NT2/D1 (cell line): ENCODE measurements around the gene HSPB8.
"Not testable (repeated sequence)": the region's sequence is repeated elsewhere in the genome, so short reads cannot be mapped to it uniquely, and the experiment has no call there.

ENCODE experiments used
- SUZ12 ChIP-seq: IDR thresholded peaks from 2 replicates; pipeline ENCODE4 v1.6.1; 2011; ENCODE audit not compliant: insufficient read length, insufficient read depth; ENCODE audit errors: extremely low read depth
- YY1 ChIP-seq: IDR thresholded peaks from 2 replicates; pipeline ENCODE4 v1.6.1; 2011; ENCODE audit not compliant: insufficient read length, insufficient read depth
- ZNF274 ChIP-seq: IDR thresholded peaks from 2 replicates; pipeline ENCODE4 v1.6.1; 2011; ENCODE audit warnings: mild to moderate bottlenecking, low read depth, low read length

DNA sequence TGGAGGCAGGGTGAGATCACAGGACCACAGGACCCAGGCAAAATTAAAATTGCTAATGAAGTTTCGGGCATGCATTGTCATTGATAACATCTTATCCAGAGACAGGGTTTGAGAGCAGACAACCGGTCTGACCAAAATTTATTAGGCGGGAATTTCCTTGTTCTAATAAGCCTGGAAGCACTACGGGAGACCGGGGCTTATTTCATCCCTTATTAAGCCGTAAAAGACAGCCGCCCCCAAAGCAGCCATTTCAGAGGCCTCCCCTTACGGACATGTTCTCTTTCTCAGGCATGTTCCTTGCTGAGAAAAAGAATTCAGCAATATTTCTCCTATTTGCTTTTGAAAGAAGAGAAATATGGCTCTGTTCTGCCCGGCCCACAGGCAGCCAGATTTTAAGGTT lies 40.1 kb downstream of the HSPB8 start:
- not testable (repeated sequence) for TF ChIP-seq SUZ12, YY1, ZNF274
